Measurements from ENCODE around the gene R3HDM4.

The R3HDM4 gene

DNA sequence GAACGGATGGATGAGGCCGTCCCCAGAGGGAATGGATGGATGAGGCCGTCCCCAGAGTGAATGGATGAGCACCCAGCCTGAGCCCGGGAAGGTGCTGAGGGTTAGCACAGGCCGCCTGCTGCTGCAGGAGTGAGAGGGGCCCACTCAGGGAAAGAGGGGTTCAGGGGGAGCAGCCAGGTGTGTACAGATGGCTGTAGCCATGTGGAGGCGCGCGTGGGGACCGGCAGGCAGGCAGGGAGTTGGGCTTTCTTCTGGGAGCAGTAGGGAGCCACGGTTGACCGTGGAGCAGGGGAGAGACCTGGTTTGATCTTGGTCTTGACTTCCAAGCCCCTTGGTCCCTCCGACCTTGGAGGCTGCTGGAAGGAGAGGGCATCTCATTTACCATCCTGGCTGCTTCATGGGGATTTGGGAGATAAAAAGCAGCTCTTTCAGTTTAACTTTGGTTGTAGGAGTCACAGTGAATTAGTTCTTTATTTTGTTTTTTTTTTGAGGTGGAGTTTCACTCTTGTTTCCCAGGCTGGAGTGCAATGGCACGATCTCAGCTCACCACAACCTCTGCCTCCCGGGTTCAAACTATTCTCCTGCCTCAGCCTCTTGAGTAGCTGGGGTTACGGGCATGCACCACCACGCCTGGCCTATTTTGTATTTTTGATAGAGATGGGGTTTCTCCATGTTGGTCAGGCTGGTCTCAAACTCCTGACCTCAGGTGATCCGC, 37.5 kb upstream of the R3HDM4 start:
- no peak overlapping the region for H3K4me3 ChIP-seq (ENCODE audit: low read length)
- DNase-seq (ENCODE audit: low read depth) = no peak
- TF ChIP-seq, protein P1, sequence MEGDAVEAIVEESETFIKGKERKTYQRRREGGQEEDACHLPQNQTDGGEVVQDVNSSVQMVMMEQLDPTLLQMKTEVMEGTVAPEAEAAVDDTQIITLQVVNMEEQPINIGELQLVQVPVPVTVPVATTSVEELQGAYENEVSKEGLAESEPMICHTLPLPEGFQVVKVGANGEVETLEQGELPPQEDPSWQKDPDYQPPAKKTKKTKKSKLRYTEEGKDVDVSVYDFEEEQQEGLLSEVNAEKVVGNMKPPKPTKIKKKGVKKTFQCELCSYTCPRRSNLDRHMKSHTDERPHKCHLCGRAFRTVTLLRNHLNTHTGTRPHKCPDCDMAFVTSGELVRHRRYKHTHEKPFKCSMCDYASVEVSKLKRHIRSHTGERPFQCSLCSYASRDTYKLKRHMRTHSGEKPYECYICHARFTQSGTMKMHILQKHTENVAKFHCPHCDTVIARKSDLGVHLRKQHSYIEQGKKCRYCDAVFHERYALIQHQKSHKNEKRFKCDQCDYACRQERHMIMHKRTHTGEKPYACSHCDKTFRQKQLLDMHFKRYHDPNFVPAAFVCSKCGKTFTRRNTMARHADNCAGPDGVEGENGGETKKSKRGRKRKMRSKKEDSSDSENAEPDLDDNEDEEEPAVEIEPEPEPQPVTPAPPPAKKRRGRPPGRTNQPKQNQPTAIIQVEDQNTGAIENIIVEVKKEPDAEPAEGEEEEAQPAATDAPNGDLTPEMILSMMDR (conservative IDR thresholded peaks at IDR 0.05; ENCODE audit: low read depth, low read length) = no peak

DNA sequence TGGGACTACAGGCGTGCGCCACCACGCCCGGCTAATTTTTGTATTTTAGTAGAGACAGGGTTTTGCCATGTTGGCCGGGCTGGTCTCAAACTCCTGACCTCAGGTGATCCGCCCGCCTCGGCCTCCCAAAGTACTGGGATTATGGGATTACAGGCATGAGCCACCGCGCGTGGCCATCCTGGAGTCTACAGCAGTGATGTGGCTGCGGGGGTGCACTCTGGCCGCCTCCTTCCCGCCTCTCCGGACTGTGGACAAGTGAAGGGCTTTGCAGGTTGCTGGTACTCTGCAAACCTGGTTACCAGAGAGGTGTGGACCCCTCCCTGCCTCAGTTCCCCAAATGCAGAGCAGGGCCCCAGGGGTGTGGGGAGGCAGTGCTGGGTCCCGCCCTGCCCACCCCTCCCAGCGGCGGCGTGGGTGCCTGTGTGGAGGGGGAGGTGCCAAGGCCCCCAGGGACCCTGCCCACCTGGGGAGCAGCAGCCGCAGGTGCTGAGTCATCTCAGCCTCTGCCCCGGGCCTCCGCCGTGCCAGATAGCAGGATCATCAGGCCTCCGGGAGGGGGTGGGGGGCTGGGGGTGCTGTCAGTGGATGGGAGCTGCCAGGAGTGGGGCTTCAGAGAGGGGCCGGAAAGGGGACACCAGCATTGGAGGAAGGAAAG, 36.0 kb upstream of the R3HDM4 start:
- no peak for DNase-seq (ENCODE audit: low read depth)

DNA sequence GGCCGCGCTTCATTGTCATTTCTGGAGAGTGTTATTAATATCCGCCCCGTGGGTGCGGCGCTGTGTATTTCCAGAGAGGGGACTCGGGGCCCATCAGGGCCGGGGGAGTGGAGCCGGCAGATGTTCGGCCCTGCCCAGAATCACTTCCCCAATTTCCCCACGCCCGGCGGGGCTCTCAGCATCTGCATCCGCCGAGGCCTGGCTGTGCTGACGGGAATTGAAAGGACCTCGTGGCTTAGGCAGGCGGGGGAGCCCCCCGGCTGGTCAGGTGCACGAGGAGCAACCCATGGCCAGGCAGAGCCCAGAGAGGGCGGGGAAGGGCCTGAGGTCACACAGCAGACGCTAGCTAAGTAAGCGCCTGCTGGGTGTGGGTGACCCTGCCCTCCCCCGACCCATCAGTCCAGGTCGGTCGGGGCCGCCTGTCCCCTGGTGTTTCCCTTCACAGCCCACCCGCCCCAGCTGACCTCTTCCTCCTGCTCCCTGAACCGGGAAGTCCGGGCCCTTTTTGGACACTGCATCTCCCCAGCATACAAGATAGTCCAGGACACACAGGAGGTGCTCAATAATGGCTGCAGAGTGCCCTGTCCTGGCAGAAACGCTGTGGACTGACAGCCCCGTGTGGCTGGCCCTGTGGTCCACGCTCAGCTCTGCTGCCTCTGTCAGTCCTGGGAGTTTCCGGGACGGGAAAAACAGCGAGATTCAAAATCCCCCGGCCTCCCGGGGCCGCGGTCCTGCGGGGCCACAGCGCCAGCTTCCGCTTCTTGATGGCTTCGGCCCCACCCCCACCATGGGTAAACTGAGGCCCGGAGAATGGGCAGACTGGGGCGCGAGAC, 34.9 kb upstream of the R3HDM4 start:
- no peak for DNase-seq (ENCODE audit: low read depth)
- no peak overlapping the region for H3K4me3 ChIP-seq (ENCODE audit: low read length)
- TF ChIP-seq, protein P1 (conservative IDR thresholded peaks at IDR 0.05; ENCODE audit: low read depth, low read length) = no peak

More for the DNA sequence above, 36.0 kb upstream of the R3HDM4 start:
- no peak overlapping the region for H3K4me3 ChIP-seq (ENCODE audit: low read length)
- TF ChIP-seq, protein P1 (conservative IDR thresholded peaks at IDR 0.05; ENCODE audit: low read depth, low read length) = no peak

DNA sequence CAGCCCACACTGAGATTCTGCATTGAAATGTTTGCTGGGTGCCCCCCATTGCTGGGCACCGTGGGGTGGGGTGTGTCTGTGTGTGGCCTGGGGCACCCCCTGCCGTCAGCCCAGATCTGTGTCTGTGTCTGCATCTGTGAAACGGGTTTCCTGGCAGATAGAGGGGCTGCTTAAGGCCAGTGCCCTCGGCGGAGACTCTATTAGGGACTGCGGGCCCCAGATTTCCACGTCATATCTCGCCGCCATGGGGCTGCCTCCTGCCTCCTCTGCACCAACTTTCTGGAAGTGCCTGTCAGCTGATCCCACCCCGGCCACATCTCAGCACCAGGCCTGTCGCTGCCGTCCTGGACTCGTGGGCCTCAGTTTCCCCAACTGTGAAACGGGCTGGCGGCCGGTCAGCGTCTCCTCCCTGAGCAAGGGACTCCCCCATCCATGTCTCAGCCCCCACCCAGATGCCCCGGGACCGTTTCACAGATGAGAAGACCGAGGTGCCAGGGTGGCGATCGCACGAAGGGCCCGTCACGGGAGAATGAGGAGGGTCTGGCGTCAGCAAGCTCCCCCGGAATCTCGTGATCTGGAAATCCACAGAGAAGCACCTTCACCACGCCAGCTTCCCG, 34.2 kb upstream of the R3HDM4 start:
- TF ChIP-seq, protein P1 (conservative IDR thresholded peaks at IDR 0.05; ENCODE audit: low read depth, low read length) = no peak
- no peak for DNase-seq (ENCODE audit: low read depth)
- no peak overlapping the region for H3K4me3 ChIP-seq (ENCODE audit: low read length)

DNA sequence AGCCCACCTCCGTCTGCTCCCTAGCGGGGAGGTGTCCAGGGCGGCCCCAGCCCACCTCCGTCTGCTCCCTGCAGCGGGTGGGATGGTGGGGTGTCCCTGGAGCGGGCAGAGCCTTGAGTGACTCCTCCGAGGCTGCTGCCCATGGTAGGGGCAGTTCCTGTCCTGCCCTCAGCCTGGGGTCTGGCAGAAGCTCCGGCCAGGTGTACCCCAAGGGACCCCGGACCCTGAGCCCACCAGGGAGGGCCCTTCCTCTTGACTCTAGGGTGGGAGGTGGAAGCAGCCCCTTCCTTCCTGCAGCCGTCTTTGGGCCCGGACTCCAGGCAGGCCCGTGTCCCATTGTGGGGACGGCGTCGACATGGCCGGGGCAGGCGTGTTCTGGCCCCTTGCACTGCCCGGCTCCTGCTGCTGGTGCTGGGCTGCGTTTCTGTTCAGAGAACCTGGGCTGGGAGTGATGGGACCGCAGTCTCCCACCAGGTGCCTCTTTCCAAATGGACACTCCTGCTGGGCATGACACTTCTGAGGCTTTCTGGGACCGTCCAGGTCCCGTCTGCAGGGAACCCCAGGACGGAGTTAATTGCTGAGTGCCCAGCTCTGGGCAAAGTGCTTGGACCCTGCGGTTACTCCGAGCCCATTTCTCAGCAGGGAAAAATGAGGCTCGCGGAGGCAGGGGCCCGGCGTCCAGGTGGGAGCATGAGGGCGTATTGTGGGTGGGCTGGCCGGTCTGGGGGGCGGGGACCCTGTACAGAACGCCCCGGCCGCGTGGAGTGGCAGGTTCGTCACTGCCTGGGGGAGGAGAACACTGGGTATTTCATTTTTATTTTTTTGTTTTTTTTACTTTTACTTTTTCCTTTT, 32.6 kb upstream of the R3HDM4 start:
- DNase-seq (ENCODE audit: low read depth) = no peak
- TF ChIP-seq, protein P1 (conservative IDR thresholded peaks at IDR 0.05; ENCODE audit: low read depth, low read length) = no peak
- H3K4me3 ChIP-seq (ENCODE audit: low read length) = no peak overlapping the region

DNA sequence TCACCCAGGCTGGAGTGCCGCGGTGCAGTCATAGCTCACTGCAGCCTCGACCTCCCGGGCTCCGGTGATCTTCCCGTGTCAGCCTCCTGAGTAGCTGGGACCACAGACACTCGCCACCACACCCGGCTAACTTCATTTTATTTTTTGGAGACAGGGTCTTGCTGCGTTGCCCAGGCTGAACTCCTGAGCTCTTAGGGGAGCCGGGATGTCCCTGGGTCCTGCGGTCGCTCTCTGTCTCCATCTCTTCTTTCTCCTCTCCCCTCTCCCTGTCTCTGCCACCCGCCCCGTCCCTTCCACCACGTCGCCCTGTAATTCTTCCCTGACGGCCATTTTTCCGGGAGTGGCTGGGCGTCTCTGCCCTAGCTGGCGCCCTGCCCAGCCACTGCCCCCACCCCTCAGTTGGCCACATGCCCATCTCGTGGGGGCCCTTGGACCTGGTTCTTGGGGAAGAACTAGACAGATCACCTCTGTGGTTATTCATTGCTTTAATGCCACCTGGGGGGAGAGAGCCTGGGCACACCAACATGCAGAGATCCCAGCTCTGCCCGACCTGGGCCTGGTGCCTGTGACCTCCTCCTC, 31.7 kb upstream of the R3HDM4 start:
- H3K4me3 ChIP-seq (ENCODE audit: low read length) = no peak overlapping the region
- TF ChIP-seq, protein P1 (conservative IDR thresholded peaks at IDR 0.05; ENCODE audit: low read depth, low read length) = no peak
- DNase-seq (ENCODE audit: low read depth) = no peak

Data from retinal pigment epithelial cell (primary cell).